HL-60 (cell line): ENCODE data around the gene SSH2.
"Not testable (repeated sequence)": the region's sequence is repeated elsewhere in the genome, so short reads cannot be mapped to it uniquely, and the experiment has no call there.

Experiments
- DNase-seq, 2 experiments: peaks; one replicate each; pipeline ENCODE4 v3.0.0-alpha.2; 2010 to 2020; ENCODE audit warnings: low read depth in 1 of 2, low spot score in 1 of 2
- H3K27ac ChIP-seq: fragments of 250-450 bp; sonication (Bioruptor Pico); replicated peaks from 2 replicates; pipeline ENCODE4 v1.5.1; 2020; ENCODE audit warnings: mild to moderate bottlenecking, moderate library complexity
- H3K27me3 ChIP-seq: fragments of 250-450 bp; sonication (Bioruptor Pico); 2 replicates; pipeline ENCODE4 v1.5.1; 2021; ENCODE audit warnings: mild to moderate bottlenecking, moderate library complexity; ENCODE audit not compliant: insufficient read depth, poor library complexity, severe bottlenecking
- H3K4me3 ChIP-seq: replicated peaks from 2 replicates; pipeline ENCODE4 v1.5.1; 2011; ENCODE audit warnings: mild to moderate bottlenecking, control low read depth, low read length; ENCODE audit not compliant: insufficient read depth
- CTCF ChIP-seq: IDR thresholded peaks from one replicate; pipeline ENCODE4 v1.5.1; 2011; ENCODE audit warnings: low read length, control low read depth, inconsistent platforms; ENCODE audit not compliant: insufficient read depth
- GABPA ChIP-seq: IDR thresholded peaks from 2 replicates; pipeline ENCODE4 v1.6.1; 2012; ENCODE audit warnings: low read depth
- POLR2AphosphoS5 ChIP-seq: IDR thresholded peaks from 2 replicates; pipeline ENCODE4 v1.6.1; 2012; ENCODE audit warnings: low read depth
- REST ChIP-seq: IDR thresholded peaks from 2 replicates; pipeline ENCODE4 v1.6.1; 2012; ENCODE audit warnings: low read depth; ENCODE audit not compliant: insufficient replicate concordance
- SPI1 ChIP-seq: IDR thresholded peaks from 2 replicates; pipeline ENCODE4 v1.6.1; 2012; ENCODE audit warnings: low read depth, mild to moderate bottlenecking, borderline replicate concordance

SSH2 gene

GRCh38 chr17:29874358-29874757, 55.7 kb downstream of the SSH2 start:
- peak in 1 of 2 experiments; percentile 47 for DNase-seq
- 0 out of 2 replicates have a peak overlapping the region, but pooled peaks have one; percentile 9 for H3K27ac ChIP-seq
- TF ChIP-seq SPI1: peak; percentile 80; the same call in 1 of the 2 replicates
- H3K4me3 ChIP-seq, H3K27me3 ChIP-seq: not testable (repeated sequence)

- H3K27me3 ChIP-seq: no peaks in the 10 kb centered on the region
- H3K27ac ChIP-seq: no peak overlapping the region
- TF ChIP-seq POLR2AphosphoS5: no peak
- TF ChIP-seq REST: no peak
- no peak for TF ChIP-seq SPI1
- no peak for TF ChIP-seq GABPA
- TF ChIP-seq CTCF: no peak
- no peak for DNase-seq
- no peak overlapping the region for H3K4me3 ChIP-seq
Measured at GRCh38 chr17:29873476-29873875, 56.6 kb downstream of the SSH2 start.

DNA sequence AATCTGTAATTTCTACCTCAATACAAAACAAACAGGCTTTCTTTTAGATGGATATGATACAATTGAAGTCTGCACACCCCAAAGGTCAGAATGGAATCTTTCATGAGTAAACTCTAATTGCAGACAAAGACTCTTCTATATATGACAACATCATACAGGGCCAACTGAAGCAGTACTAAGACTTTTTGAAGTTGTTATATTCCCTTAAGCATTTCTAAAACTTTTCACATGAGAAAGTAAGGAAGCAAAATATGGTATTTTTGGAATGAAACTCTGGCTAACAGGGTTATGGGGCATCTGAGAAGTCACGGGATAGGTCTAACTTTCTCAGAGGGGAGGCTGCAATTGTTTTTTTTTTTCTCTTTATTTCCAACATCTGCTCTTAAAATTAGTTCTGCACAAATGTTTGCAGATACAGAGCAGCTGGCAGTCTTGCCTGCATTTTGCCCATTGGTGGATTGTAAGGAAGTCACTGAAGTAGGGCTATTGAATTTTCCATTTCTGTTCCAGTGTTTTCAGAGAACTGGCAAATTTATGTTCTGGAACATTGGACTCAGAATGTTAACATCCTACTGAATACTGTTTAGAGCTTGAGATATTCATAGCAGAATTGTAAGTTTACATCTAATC, 59.1 kb downstream of the SSH2 start:
- TF ChIP-seq REST: no peak
- TF ChIP-seq SPI1: no peak
- no peak for TF ChIP-seq POLR2AphosphoS5
- no peak for TF ChIP-seq CTCF
- TF ChIP-seq GABPA: no peak
- Histone ChIP-seq H3K27me3 (no peaks in the 10 kb centered on the region), H3K27ac (no peak overlapping the region), H3K4me3 (no peak overlapping the region)
- DNase-seq: no peak

DNA sequence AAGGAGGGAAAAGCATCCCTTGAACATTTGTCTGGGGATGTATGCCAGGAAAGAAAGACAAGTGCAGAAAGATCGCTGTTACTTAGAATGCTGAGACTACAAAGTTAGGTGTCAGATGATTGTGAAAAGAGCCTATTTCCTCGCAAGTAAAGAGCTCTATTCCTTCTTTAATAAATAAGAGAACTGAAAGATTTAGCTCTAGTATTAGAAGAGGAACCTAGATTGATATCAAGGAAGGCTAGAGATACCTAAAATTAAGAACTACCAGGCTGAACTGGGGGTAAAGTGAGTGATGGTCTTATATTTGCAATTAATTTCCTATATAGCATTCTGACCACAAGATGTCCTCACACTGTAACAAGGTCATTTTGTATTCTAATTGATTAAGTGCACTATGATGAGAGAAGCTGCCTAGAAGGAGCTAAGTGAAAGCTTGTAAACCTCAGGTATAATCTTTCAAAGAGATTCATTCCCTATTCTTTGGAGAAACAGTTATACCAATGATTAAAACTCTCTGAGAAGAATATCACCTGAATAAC, 62.3 kb downstream of the SSH2 start:
- no peak for DNase-seq
- Histone ChIP-seq H3K27ac (no peak overlapping the region), H3K4me3 (no peak overlapping the region), H3K27me3 (no peaks in the 10 kb centered on the region)
- TF ChIP-seq SPI1: no peak
- TF ChIP-seq POLR2AphosphoS5: no peak
